ENCODE results near the gene ZNF19.
"Not testable (repeated sequence)": the region's sequence is repeated elsewhere in the genome, so short reads cannot be mapped to it uniquely, and the experiment has no call there.

Gene ZNF19

GRCh38 chr16:71514476-71514875 lies 25.4 kb upstream of the ZNF19 start:
- intact Hi-C loops (cut with DNase I; ENCODE audit: low total_unique reads), result no loop called here
- Histone ChIP-seq H3K36me3 (no peaks in the 10 kb centered on the region), H3K4me1 (no peaks in the 10 kb centered on the region), H3K9me3 (no peaks in the 10 kb centered on the region), H3K4me3 (no peak overlapping the region), H3K27ac (no peak overlapping the region), H3K27me3 (peaks cover 0 to 10% of the 10 kb centered on the region in 2 donors)
- TF ChIP-seq CTCF (IDR thresholded peaks at IDR 0.05), result no peak
- DNase-seq, result no peak

GRCh38 chr16:71513302-71513701 lies 24.2 kb upstream of the ZNF19 start:
- peaks cover 0 to 10% of the 10 kb centered on the region in 2 donors for H3K27me3 ChIP-seq
- H3K36me3 ChIP-seq, result no peaks in the 10 kb centered on the region
- no peaks in the 10 kb centered on the region for H3K4me1 ChIP-seq
- no peak overlapping the region for H3K4me3 ChIP-seq
- TF ChIP-seq CTCF (IDR thresholded peaks at IDR 0.05), result no peak
- no peak overlapping the region for H3K27ac ChIP-seq
- H3K9me3 ChIP-seq, result no peaks in the 10 kb centered on the region
- DNase-seq, result no peak
- intact Hi-C loops (cut with DNase I; ENCODE audit: low total_unique reads), result no loop called here

GRCh38 chr16:71507061-71507460 lies 17.9 kb upstream of the ZNF19 start:
- no peak for DNase-seq
- Histone ChIP-seq H3K4me3 (no peak overlapping the region), H3K9me3 (no peaks in the 10 kb centered on the region), H3K27me3 (peaks cover 0 to 9% of the 10 kb centered on the region in 2 donors), H3K36me3 (no peaks in the 10 kb centered on the region), H3K4me1 (no peaks in the 10 kb centered on the region), H3K27ac (no peak overlapping the region)
- intact Hi-C loops (cut with DNase I; ENCODE audit: low total_unique reads), result no loop called here
- no peak for TF ChIP-seq CTCF (IDR thresholded peaks at IDR 0.05)

GRCh38 chr16:71504901-71505300 lies 15.8 kb upstream of the ZNF19 start:
- Histone ChIP-seq H3K9me3 (no peaks in the 10 kb centered on the region), H3K27ac (no peak overlapping the region), H3K4me1 (no peaks in the 10 kb centered on the region), H3K36me3 (no peaks in the 10 kb centered on the region), H3K27me3 (peaks cover 0 to 13% of the 10 kb centered on the region in 2 donors), H3K4me3 (no peak overlapping the region)
- TF ChIP-seq CTCF (IDR thresholded peaks at IDR 0.05), result no peak
- DNase-seq, result no peak
- intact Hi-C loops (cut with DNase I; ENCODE audit: low total_unique reads), result no loop called here

- H3K4me3 ChIP-seq; H3K36me3 ChIP-seq; H3K4me1 ChIP-seq; H3K9me3 ChIP-seq; H3K27ac ChIP-seq; intact Hi-C loops (cut with DNase I; ENCODE audit: low total_unique reads); DNase-seq: not testable (repeated sequence)
- peaks cover 0 to 16% of the 10 kb centered on the region in 2 donors for H3K27me3 ChIP-seq
These were observed 14.9 kb upstream of the ZNF19 start for GRCh38 chr16:71504051-71504450.

GRCh38 chr16:71501547-71501946 lies 12.4 kb upstream of the ZNF19 start:
- no peak for DNase-seq
- Histone ChIP-seq H3K4me1 (no peaks in the 10 kb centered on the region), H3K4me3 (no peak overlapping the region), H3K27me3 (peaks cover 0 to 16% of the 10 kb centered on the region in 2 donors), H3K9me3 (no peaks in the 10 kb centered on the region), H3K36me3 (no peaks in the 10 kb centered on the region), H3K27ac (no peak overlapping the region)
- no peak for TF ChIP-seq CTCF (IDR thresholded peaks at IDR 0.05)
- intact Hi-C loops (cut with DNase I; ENCODE audit: low total_unique reads), result loop anchor here (2.0 kb wide), 1 partner anchor 87 kb away; no protein-coding TSS in a partner anchor

All from tibial artery (tissue), 4 donors.